T-helper 1 cell (primary cell): Measurements from ENCODE around the gene DZIP1L.
"Not testable (repeated sequence)": the region's sequence is repeated elsewhere in the genome, so short reads cannot be mapped to it uniquely, and the experiment has no call there.

ENCODE experiments used
- DNase-seq, 5 donors: peaks; one replicate each; pipeline ENCODE4 v3.0.0-alpha.2; 2012 to 2020

DZIP1L gene

GRCh38 chr3:138112362-138112761 lies 3.0 kb downstream of the DZIP1L start:
- no peak for DNase-seq

GRCh38 chr3:138105598-138105997 lies 9.8 kb downstream of the DZIP1L start:
- DNase-seq = no peak

- DNase-seq = no peak
Observed at GRCh38 chr3:138103466-138103865, 11.9 kb downstream of the DZIP1L start.

GRCh38 chr3:138101351-138101940 lies 14.0 kb downstream of the DZIP1L start:
- DNase-seq = not testable (repeated sequence)

GRCh38 chr3:138099417-138099816 lies 16.0 kb downstream of the DZIP1L start:
- DNase-seq = no peak

- DNase-seq = no peak
Observed at GRCh38 chr3:138097192-138098172, 17.9 kb downstream of the DZIP1L start.

- no peak for DNase-seq
Observed at GRCh38 chr3:138093721-138094120, 21.7 kb downstream of the DZIP1L start.

GRCh38 chr3:138092023-138092422 lies 23.4 kb downstream of the DZIP1L start:
- no peak for DNase-seq

- DNase-seq = no peak
Observed at GRCh38 chr3:138089091-138089490, 26.3 kb downstream of the DZIP1L start.

- not testable (repeated sequence) for DNase-seq
Observed at GRCh38 chr3:138085745-138086144, 29.7 kb downstream of the DZIP1L start.

- DNase-seq = no peak
Observed at GRCh38 chr3:138084196-138084595, 31.2 kb downstream of the DZIP1L start.

GRCh38 chr3:138082992-138083386 lies 32.4 kb downstream of the DZIP1L start:
- DNase-seq = no peak

GRCh38 chr3:138082085-138082991 lies 33.1 kb downstream of the DZIP1L start:
- DNase-seq = peak in 1 of 5 donors; percentile 32

- no peak for DNase-seq
Observed at GRCh38 chr3:138081371-138082084, 33.9 kb downstream of the DZIP1L start.

GRCh38 chr3:138079901-138080300 lies 35.5 kb downstream of the DZIP1L start:
- no peak for DNase-seq

GRCh38 chr3:138078901-138079344 lies 36.5 kb downstream of the DZIP1L start:
- no peak for DNase-seq

GRCh38 chr3:138078096-138078495 lies 37.3 kb downstream of the DZIP1L start:
- no peak for DNase-seq

GRCh38 chr3:138072796-138073195 lies 42.6 kb downstream of the DZIP1L start:
- no peak for DNase-seq

- no peak for DNase-seq
Observed at GRCh38 chr3:138070006-138070405, 45.4 kb downstream of the DZIP1L start.

GRCh38 chr3:138068579-138069174 lies 46.7 kb downstream of the DZIP1L start:
- DNase-seq = peak; percentile 32 to 67 (median 48)

GRCh38 chr3:138068046-138068445 lies 47.4 kb downstream of the DZIP1L start:
- DNase-seq = no peak

- no peak for DNase-seq
Observed at GRCh38 chr3:138066972-138067371, 48.4 kb downstream of the DZIP1L start.
